K562 (cell line): ENCODE results near the gene TMEM92. TPM values are rescaled to one million over a fixed set of nuclear protein-coding genes. Genes with fewer than 3 reads are reported as not detected.

ENCODE experiments used
- ATAC-seq: fragments of 200-7000 bp; cut with Tn5 transposase; 3 replicates; pipeline ENCODE4 v1.9.1; 2020; ENCODE audit warnings: moderate library complexity
- BruUV-seq: library from RNA; stranded (reverse); fragments of 400-500 nt; replicated peaks from 2 replicates; lab custom pipeline; 2021; lab: Mats Ljungman, UMichigan
- CTCF ChIA-PET: fragments of 300-600 bp; formaldehyde crosslinking; extraction: SDS; loops from one replicate; lab custom pipeline; 2021; ENCODE audit warnings: low intra/inter-chr PET ratio; lab: Yijun Ruan, JAX
- POLR2A ChIA-PET: fragments of 300-600, 350-650 bp; sonication (Branson Sonifier 250); formaldehyde crosslinking; extraction: SDS; loops from one replicate; lab custom pipeline; 2021; ENCODE audit warnings: antibody characterized with exemption, inconsistent platforms; lab: Yijun Ruan, JAX
- DNase-seq, 4 experiments: peaks; one replicate each; pipeline versions ENCODE4 v3.0.0 to v3.0.0-alpha.2; 2011 to 2018; ENCODE audit warnings: low spot score in 3 of 4, mixed read lengths in 3 of 4; ENCODE audit errors: extremely low read depth in 1 of 4
- FAIRE-seq: peaks from 2 replicates; lab custom pipeline; 2011; peaks lifted over from hg19 to GRCh38; lab: Jason Lieb, UNC
- H2AFZ ChIP-seq: 2 replicates; pipeline ENCODE4 v1.6.0; 2011; ENCODE audit warnings: low read depth, low read length, control low read depth, inconsistent platforms
- H3K27ac ChIP-seq: fragments of 200-600 bp; 3 replicates; pipeline ENCODE4 v1.8.0; 2011; ENCODE audit warnings: low read depth, mild to moderate bottlenecking, control low read depth, inconsistent platforms, low read length, moderate library complexity, mixed read lengths; ENCODE audit errors: extremely low read depth
- H3K27me3 ChIP-seq, 2 experiments: fragments of 300-600 bp in 1 of 2; 2 replicates in 1 of 2; 3 replicates in 1 of 2; pipeline versions ENCODE4 v1.6.0 to v1.8.0; 2011; ENCODE audit warnings: inconsistent platforms in 2 of 2, low read length in 2 of 2, mild to moderate bottlenecking in 1 of 2, mixed read lengths in 1 of 2, moderate library complexity in 1 of 2; ENCODE audit not compliant: control insufficient read depth in 2 of 2, insufficient read depth in 2 of 2
- H3K36me3 ChIP-seq: fragments of 300-600 bp; 3 replicates; pipeline ENCODE4 v1.8.0; 2011; ENCODE audit warnings: mild to moderate bottlenecking, low read length, inconsistent platforms; ENCODE audit not compliant: control insufficient read depth, insufficient read depth
- H3K4me1 ChIP-seq, 2 experiments: fragments of 200-600 bp in 1 of 2; replicated peaks in 1 of 2; 2 replicates in 1 of 2; 3 replicates in 1 of 2; pipeline versions ENCODE4 v1.5.1 to v1.8.0; 2011; ENCODE audit warnings: inconsistent platforms in 2 of 2, low read length in 2 of 2, mild to moderate bottlenecking in 1 of 2, mixed read lengths in 1 of 2, moderate library complexity in 1 of 2; ENCODE audit not compliant: control insufficient read depth in 2 of 2, insufficient read depth in 2 of 2
- H3K4me2 ChIP-seq: 2 replicates; pipeline ENCODE4 v1.6.1; 2011; ENCODE audit warnings: low read length, control low read depth, inconsistent platforms, mixed read lengths; ENCODE audit not compliant: insufficient read depth
- H3K4me3 ChIP-seq: fragments of 200-600 bp; sonication (generic), shearing (Covaris generic); 2 replicates; pipeline ENCODE4 v1.5.1; 2016; ENCODE audit warnings: control low read depth, inconsistent platforms
- H3K79me2 ChIP-seq: fragments of 200-600 bp; 3 replicates; pipeline ENCODE4 v1.8.0; 2011; ENCODE audit warnings: low read length, inconsistent platforms; ENCODE audit not compliant: control insufficient read depth, insufficient read depth
- H3K9ac ChIP-seq, 2 experiments: 2 replicates each; pipeline versions ENCODE4 v1.6.0 to v1.6.1; 2011; ENCODE audit warnings: low read depth in 2 of 2, low read length in 2 of 2, control low read depth in 1 of 2, inconsistent platforms in 1 of 2, mild to moderate bottlenecking in 1 of 2, mixed read lengths in 1 of 2; ENCODE audit not compliant: insufficient read depth in 1 of 2
- H3K9me1 ChIP-seq: one replicate; pipeline ENCODE4 v1.6.0; 2011; ENCODE audit warnings: inconsistent platforms, mild to moderate bottlenecking, low read length, moderate library complexity; ENCODE audit not compliant: control insufficient read depth, insufficient read depth
- H3K9me3 ChIP-seq: replicated peaks from 2 replicates; pipeline ENCODE4 v1.5.1; 2011; ENCODE audit warnings: low read depth, low read length, inconsistent platforms; ENCODE audit not compliant: control insufficient read depth, insufficient read depth
- H4K20me1 ChIP-seq: replicated peaks from 2 replicates; pipeline ENCODE4 v1.6.1; 2011; ENCODE audit warnings: low read length, inconsistent platforms, mixed read lengths; ENCODE audit not compliant: control insufficient read depth, insufficient read depth
- GTF2B ChIP-seq: IDR thresholded peaks from 2 replicates; pipeline ENCODE4 v1.6.1; 2011; ENCODE audit not compliant: insufficient read length; ENCODE audit errors: extremely low read depth
- MAFG ChIP-seq: fragments of 450-650 bp; conservative IDR thresholded peaks from 2 replicates; pipeline ENCODE4 v1.6.1; 2016; ENCODE audit warnings: missing genetic modification characterization, missing compliant biosample characterization
- MCM5 ChIP-seq: fragments of 450-650 bp; IDR thresholded peaks from 2 replicates; pipeline ENCODE4 v1.6.1; 2016; ENCODE audit warnings: low read depth
- POLR2G ChIP-seq: fragments of 200-400 bp; formaldehyde crosslinking; IDR thresholded peaks from 2 replicates; pipeline ENCODE4 v1.6.1; 2017; ENCODE audit warnings: low read depth, mild to moderate bottlenecking, antibody characterized with exemption, low read length, moderate library complexity
- PTRF ChIP-seq: fragments of 450-650 bp; IDR thresholded peaks from 2 replicates; pipeline ENCODE4 v1.6.1; 2016; ENCODE audit warnings: mild to moderate bottlenecking, missing genetic modification characterization, missing compliant biosample characterization
- PURB ChIP-seq: sonication (generic); formaldehyde crosslinking; IDR thresholded peaks from 2 replicates; pipeline ENCODE4 v1.9.0; 2021; ENCODE audit warnings: low read depth, mild to moderate bottlenecking, missing genetic modification reagents
- RBM15 ChIP-seq: fragments of 200-400 bp; formaldehyde crosslinking; IDR thresholded peaks from 2 replicates; pipeline ENCODE4 v1.6.1; 2018; ENCODE audit warnings: mild to moderate bottlenecking, low read length, moderate library complexity; ENCODE audit not compliant: insufficient read depth
- RBM17 ChIP-seq: fragments of 200-400 bp; formaldehyde crosslinking; IDR thresholded peaks from 2 replicates; pipeline ENCODE4 v1.6.1; 2017; ENCODE audit warnings: low read depth, mild to moderate bottlenecking, low read length, borderline replicate concordance
- RBM25 ChIP-seq: fragments of 200-400 bp; formaldehyde crosslinking; IDR thresholded peaks from 2 replicates; pipeline ENCODE4 v1.6.1; 2018; ENCODE audit warnings: low read length, low read depth, moderate library complexity; ENCODE audit not compliant: severe bottlenecking
- SMARCB1 ChIP-seq: IDR thresholded peaks from 2 replicates; pipeline ENCODE4 v1.6.1; 2011; ENCODE audit warnings: improper control_type of control experiment, low read depth; ENCODE audit not compliant: insufficient read length
- THRAP3 ChIP-seq: fragments of 450-650 bp; IDR thresholded peaks from 2 replicates; pipeline ENCODE4 v1.6.1; 2016; ENCODE audit warnings: mild to moderate bottlenecking, inconsistent platforms, borderline replicate concordance
- WHSC1 ChIP-seq: IDR thresholded peaks from one replicate; pipeline ENCODE4 v1.6.1; 2012; ENCODE audit warnings: low read length, control low read depth, inconsistent platforms
- ZNF316 ChIP-seq: fragments of 450-650 bp; IDR thresholded peaks from 2 replicates; pipeline ENCODE4 v1.6.1; 2016
- ZNF431 ChIP-seq: sonication (generic); formaldehyde crosslinking; IDR thresholded peaks from 2 replicates; pipeline ENCODE4 v1.8.0; 2022; ENCODE audit warnings: mild to moderate bottlenecking, missing genetic modification reagents
- WGBS: fragments of 100-300 bp; shearing (Covaris generic); methylation state at CpG from one replicate; pipeline ENCODE4 v1.1.6; 2016; ENCODE audit warnings: low coverage, mixed read lengths; ENCODE audit not compliant: insufficient coverage; ENCODE audit errors: missing lambda C conversion rate; 5-methylcytosine and 5-hydroxymethylcytosine counted together
- in situ Hi-C: fragments of 300-500 bp; cut with MboI; formaldehyde crosslinking; loops from 4 replicates; pipeline ENCODE4 v1.15.0; 2018; ENCODE audit warnings: inconsistent platforms, mixed read lengths
- intact Hi-C: fragments of 100-400 bp; cut with micrococcal nuclease; formaldehyde crosslinking; loops from 2 replicates; pipeline ENCODE4 v1.14.2; 2022
- polyA plus RNA-seq, 8 experiments: library from polyadenylated mRNA; depleted of rRNA in 4 of 8; stranded (reverse) in 5 of 8; unstranded in 3 of 8; fragments of >200 nt; fragmentation: Nextera tagmentation in 2 of 8; fragmentation: Illumina TruSeq in 1 of 8; extraction: Ambion mirVana in 2 of 8; extraction: Trizol in 1 of 8; gene quantifications; 2 replicates each; pipeline versions ENCODE4 v1.2.1 to v1.2.3, GENCODE V29; 2011 to 2014; ENCODE audit warnings: inconsistent platforms in 1 of 8, missing spikeins in 1 of 8
- total RNA-seq, 7 experiments: library from RNA; depleted of rRNA in 6 of 7; stranded (reverse); fragments of >200 nt in 6 of 7; fragmentation: Illumina TruSeq in 2 of 7; extraction: Trizol in 2 of 7; gene quantifications; 2 replicates each; pipeline versions ENCODE4 v1.2.1 to v1.2.3, GENCODE V29; 2011 to 2021; ENCODE audit warnings: low replicate concordance in 1 of 7

TMEM92 gene
- total and polyA plus RNA-seq, 9 of the 15 experiments (the other 6 are each of a cell fraction or from before 2014, with no cell fraction given) = 0.14 to 2.1 (median 0.40) TPM

- no peak for ATAC-seq
- H3K27me3 ChIP-seq = peaks cover 3 to 5% of the 10 kb centered on the region in 2 experiments; a peak in 2 of 5 replicates
- H3K9me1 ChIP-seq = no peaks in the 10 kb centered on the region
- in situ Hi-C loops (no loop called here), intact Hi-C loops (no loop called here)
- DNase-seq = no peak
- H3K79me2 ChIP-seq = no peaks in the 10 kb centered on the region
- H3K4me3 ChIP-seq = no peak overlapping the region
- no peak overlapping the region for H3K27ac ChIP-seq
- TF ChIP-seq RBM25 (peak; percentile 51), PURB (CRISPR knock-in tag) (no peak)
- H2AFZ ChIP-seq = no peak overlapping the region
- no peaks in the 10 kb centered on the region for H3K36me3 ChIP-seq
- H3K9ac ChIP-seq = no peak overlapping the region
- H3K4me1 ChIP-seq = no peaks in the 10 kb centered on the region
- no peak overlapping the region for H3K4me2 ChIP-seq
- no peaks in the 10 kb centered on the region; the same call in 1 of the 2 replicates for H4K20me1 ChIP-seq
- BruUV-seq = no TSS peak
- CTCF ChIA-PET = no interaction called here
- H3K9me3 ChIP-seq = no peaks in the 10 kb centered on the region; the same call in 1 of the 2 replicates
- no peak for FAIRE-seq
- POLR2A ChIA-PET = no interaction called here
Observed at GRCh38 chr17:50234581-50234980, 39.7 kb upstream of the TMEM92 start.

- Histone ChIP-seq H3K9me1 (no peaks in the 10 kb centered on the region), H3K4me2 (no peak overlapping the region), H3K9me3 (no peaks in the 10 kb centered on the region; the same call in 1 of the 2 replicates), H2AFZ (no peak overlapping the region), H3K9ac (no peak overlapping the region), H3K36me3 (no peaks in the 10 kb centered on the region), H3K4me3 (no peak overlapping the region), H4K20me1 (no peaks in the 10 kb centered on the region; the same call in 1 of the 2 replicates), H3K79me2 (no peaks in the 10 kb centered on the region), H3K27me3 (peaks cover 2 to 3% of the 10 kb centered on the region in 2 experiments; a peak in 2 of 5 replicates), H3K4me1 (no peaks in the 10 kb centered on the region), H3K27ac (no peak overlapping the region)
- in situ Hi-C loops (no loop called here), intact Hi-C loops (no loop called here)
- DNase-seq (no peak), FAIRE-seq (no peak), ATAC-seq (no peak)
- no TSS peak for BruUV-seq
- WGBS = 13% methylated on average over 2 of the region's 2 CpGs
- CTCF ChIA-PET = interaction anchor here (0.7 kb wide), 1 partner anchor 393 kb away, joined by 3 read pairs; no protein-coding TSS in a partner anchor
- POLR2A ChIA-PET = interaction anchor here (0.8 to 1.4 kb wide), 4 partner anchors 12 to 59 kb away, joined by 3 read pairs; no protein-coding TSS in a partner anchor
- no peak for TF ChIP-seq ZNF316
- no peak for TF ChIP-seq MAFG (tag)
- no peak for TF ChIP-seq WHSC1
- no peak for TF ChIP-seq GTF2B
- no peak for TF ChIP-seq RBM17
- no peak for TF ChIP-seq THRAP3
- TF ChIP-seq POLR2G = no peak
- no peak for TF ChIP-seq SMARCB1
- TF ChIP-seq RBM15 = no peak
- TF ChIP-seq MCM5 = no peak
- no peak for TF ChIP-seq ZNF431 (CRISPR knock-in tag)
- TF ChIP-seq PTRF (tag) = no peak
Observed at GRCh38 chr17:50237901-50238300, 36.4 kb upstream of the TMEM92 start.
